ENCODE measurements around the gene CTSO.

- TF ChIP-seq CTCF (IDR thresholded peaks at IDR 0.05; ENCODE audit: insufficient read depth, low read depth, low read length) (no peak), EZH2 (IDR thresholded peaks at IDR 0.05; ENCODE audit: insufficient read depth, low read length) (no peak)
Observed at GRCh38 chr4:155941085-155941790, 12.4 kb downstream of the CTSO start.

Measured in astrocyte (in vitro differentiated cells and primary cell).